SJSA1 (cell line): ENCODE measurements around the gene ILF3. TPM values are rescaled to one million over a fixed set of nuclear protein-coding genes. Genes with fewer than 3 reads are reported as not detected.
"Not testable (repeated sequence)": the region's sequence is repeated elsewhere in the genome, so short reads cannot be mapped to it uniquely, and the experiment has no call there.

Experiments
- DNase-seq, 2 experiments: peaks; one replicate each; pipeline ENCODE4 v3.0.0-alpha.2; 2015 to 2020; ENCODE audit warnings: low spot score in 2 of 2, low read depth in 1 of 2
- H3K27ac ChIP-seq: fragments of 250-450 bp; sonication (Bioruptor Pico); 2 replicates; pipeline ENCODE4 v1.5.1; 2020; ENCODE audit warnings: mild to moderate bottlenecking, moderate library complexity
- H3K27me3 ChIP-seq: fragments of 250-450 bp; sonication (Bioruptor Pico); replicated peaks from 2 replicates; pipeline ENCODE4 v1.5.1; 2020; ENCODE audit warnings: mild to moderate bottlenecking, moderate library complexity
- H3K36me3 ChIP-seq: fragments of 250-450 bp; sonication (Bioruptor Pico); 2 replicates; pipeline ENCODE4 v1.5.1; 2020; ENCODE audit warnings: mild to moderate bottlenecking
- H3K4me1 ChIP-seq: fragments of 250-450 bp; sonication (Bioruptor Pico); replicated peaks from 2 replicates; pipeline ENCODE4 v1.6.1; 2021; ENCODE audit warnings: mild to moderate bottlenecking
- H3K4me3 ChIP-seq: fragments of 250-450 bp; sonication (Bioruptor Pico); 2 replicates; pipeline ENCODE4 v1.5.1; 2020; ENCODE audit warnings: mild to moderate bottlenecking
- H3K9me3 ChIP-seq: fragments of 250-450 bp; sonication (Bioruptor Pico); replicated peaks from 2 replicates; pipeline ENCODE4 v1.5.1; 2020; ENCODE audit warnings: mild to moderate bottlenecking
- total RNA-seq: library from RNA; depleted of rRNA; stranded (reverse); fragments of >200 nt; shearing (Covaris generic); gene quantifications from 2 replicates; pipeline ENCODE4 v1.2.3, GENCODE V29; 2014

The ILF3 gene
- total RNA-seq, 1 experiment from 2014 or later = 210 TPM

DNA sequence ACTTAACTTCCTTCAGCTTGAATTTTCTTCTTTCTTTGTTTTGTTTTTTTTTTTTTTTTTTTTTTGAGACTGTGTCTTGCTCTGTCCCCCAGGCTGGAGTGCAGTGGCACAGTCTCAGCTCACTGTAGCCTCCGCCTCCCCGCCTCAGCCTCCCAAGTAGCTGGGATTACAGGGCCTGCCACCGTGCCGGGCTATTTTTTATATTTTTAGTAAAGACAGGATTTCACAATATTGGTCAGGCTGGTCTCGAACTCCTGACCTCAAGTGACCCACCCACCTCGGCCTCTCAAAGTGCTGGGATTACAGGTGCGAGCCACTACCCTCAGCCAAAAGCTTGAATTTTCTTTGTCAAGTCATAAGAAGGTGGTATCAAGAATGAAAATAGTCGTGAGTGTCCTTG, 21.1 kb downstream of the ILF3 start:
- peaks cover 92% of the 10 kb centered on the region for H3K36me3 ChIP-seq
- DNase-seq, H3K4me1 ChIP-seq, H3K4me3 ChIP-seq, H3K9me3 ChIP-seq, H3K27ac ChIP-seq, H3K27me3 ChIP-seq: not testable (repeated sequence)

DNA sequence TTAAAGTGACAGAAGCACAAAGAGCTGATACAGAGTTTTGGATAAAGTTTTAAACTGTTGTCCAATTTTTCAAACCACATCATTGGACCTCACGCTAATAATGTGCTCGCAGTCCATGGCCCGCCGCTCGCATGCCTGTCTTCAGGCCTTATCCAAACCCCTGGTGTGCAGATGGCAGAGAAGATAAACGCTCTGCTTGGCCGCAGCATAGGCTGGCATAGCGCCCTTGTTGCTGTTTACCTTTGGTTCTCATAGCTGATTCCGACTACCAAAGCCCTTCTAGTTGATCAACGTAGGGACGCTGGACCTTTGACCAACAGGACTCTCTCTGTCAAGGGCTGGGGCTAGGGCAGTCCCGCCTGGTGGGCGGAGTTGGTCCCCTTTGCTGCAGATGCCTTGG, 23.6 kb downstream of the ILF3 start:
- Histone ChIP-seq H3K4me1 (no peaks in the 10 kb centered on the region), H3K4me3 (no peak overlapping the region), H3K27ac (no peak overlapping the region), H3K36me3 (peaks cover 92% of the 10 kb centered on the region), H3K27me3 (no peaks in the 10 kb centered on the region), H3K9me3 (no peaks in the 10 kb centered on the region)
- no peak for DNase-seq

DNA sequence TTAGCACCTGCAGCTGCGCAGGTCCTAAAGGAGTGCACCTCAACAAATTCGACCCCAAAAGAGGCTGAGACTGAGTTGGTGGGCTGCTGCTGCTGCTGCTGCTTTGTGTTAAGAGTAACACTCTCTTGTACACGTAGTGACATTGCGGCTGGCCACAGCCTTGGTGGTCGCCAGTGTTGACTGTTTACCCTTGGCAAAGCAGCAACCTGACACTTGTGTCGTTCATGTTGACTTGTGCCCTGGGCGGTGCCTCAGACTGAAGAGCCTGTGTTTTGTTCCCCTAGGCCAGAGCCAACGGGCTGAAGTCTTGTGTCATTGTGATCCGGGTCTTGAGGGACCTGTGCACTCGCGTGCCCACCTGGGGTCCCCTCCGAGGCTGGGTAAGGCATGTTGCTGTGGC, 24.7 kb downstream of the ILF3 start:
- H3K36me3 ChIP-seq = peaks cover 92% of the 10 kb centered on the region
- no peaks in the 10 kb centered on the region for H3K9me3 ChIP-seq
- H3K4me1 ChIP-seq = no peaks in the 10 kb centered on the region
- no peak overlapping the region for H3K4me3 ChIP-seq
- H3K27ac ChIP-seq = no peak overlapping the region
- no peak for DNase-seq
- no peaks in the 10 kb centered on the region for H3K27me3 ChIP-seq

DNA sequence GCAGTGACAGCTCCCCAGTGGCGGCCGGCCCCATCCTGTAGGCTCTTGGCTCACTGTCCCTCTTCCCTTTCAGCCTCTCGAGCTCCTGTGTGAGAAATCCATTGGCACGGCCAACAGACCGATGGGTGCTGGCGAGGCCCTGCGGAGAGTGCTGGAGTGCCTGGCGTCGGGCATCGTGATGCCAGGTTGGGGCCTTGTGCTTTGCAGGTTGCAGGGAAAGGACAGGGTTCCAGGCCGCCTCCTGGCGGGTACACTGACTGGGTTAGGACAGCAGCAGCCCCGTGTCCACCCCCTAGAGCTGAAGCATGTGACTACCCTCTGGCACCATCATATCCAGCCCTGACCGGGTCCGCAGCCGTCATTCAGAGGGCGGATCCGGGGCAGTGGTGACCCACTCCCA, 25.6 kb downstream of the ILF3 start:
- Histone ChIP-seq H3K9me3 (no peaks in the 10 kb centered on the region), H3K4me1 (no peaks in the 10 kb centered on the region), H3K36me3 (peaks cover 95% of the 10 kb centered on the region), H3K27me3 (no peaks in the 10 kb centered on the region), H3K4me3 (no peak overlapping the region), H3K27ac (no peak overlapping the region)
- DNase-seq = no peak

DNA sequence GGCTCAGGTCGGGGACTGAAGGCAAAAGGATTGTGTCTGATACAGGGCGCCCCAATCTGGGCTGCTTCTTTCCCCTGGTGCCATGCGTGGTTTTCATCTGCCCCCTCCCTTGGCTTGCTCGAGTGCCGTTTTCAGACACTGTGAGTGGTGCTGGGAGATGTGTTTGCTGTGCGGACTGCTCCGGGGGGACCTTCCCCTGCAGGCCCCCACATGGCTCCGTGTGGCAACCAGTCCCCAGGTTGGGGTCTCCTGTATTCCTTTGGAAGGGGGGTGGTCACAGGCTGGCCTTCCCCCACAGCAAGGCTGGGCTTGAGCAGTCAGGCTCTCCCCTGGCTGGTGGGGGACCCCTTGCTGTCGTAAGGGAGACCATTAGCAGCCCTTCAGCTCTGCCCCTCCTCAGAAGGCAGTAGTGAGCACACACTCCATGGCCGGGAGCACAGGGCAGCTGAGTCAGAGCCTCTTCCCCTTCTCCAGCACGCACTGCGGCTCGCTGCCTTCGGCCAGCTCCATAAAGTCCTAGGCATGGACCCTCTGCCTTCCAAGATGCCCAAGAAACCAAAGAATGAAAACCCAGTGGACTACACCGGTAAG, 26.5 kb downstream of the ILF3 start:
- H3K9me3 ChIP-seq = no peaks in the 10 kb centered on the region
- H3K36me3 ChIP-seq = peaks cover 98% of the 10 kb centered on the region
- no peak overlapping the region for H3K27ac ChIP-seq
- no peaks in the 10 kb centered on the region for H3K27me3 ChIP-seq
- H3K4me3 ChIP-seq = no peak overlapping the region
- H3K4me1 ChIP-seq = no peaks in the 10 kb centered on the region
- no peak for DNase-seq

DNA sequence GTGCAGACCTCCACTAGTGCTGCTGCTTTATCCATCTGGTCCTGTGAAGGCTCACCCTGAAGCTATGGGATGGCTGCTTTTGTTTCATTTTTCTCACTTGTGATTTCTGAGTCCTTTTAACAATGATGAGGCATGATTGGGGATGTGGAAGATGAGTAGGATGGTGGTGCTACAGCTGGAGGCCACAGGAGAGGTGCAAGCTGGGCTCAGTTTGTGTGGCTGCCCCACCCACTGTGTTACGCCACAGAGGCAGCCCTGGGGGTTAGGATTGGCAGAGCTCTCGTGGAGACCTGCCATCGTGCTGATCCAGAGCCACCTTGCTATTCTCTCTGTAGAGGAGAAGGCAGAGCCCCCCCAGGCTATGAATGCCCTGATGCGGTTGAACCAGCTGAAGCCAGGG, 27.5 kb downstream of the ILF3 start:
- no peak overlapping the region for H3K4me3 ChIP-seq
- no peaks in the 10 kb centered on the region for H3K27me3 ChIP-seq
- H3K4me1 ChIP-seq = no peaks in the 10 kb centered on the region
- H3K9me3 ChIP-seq = no peaks in the 10 kb centered on the region
- H3K36me3 ChIP-seq = peaks cover 98% of the 10 kb centered on the region
- no peak overlapping the region for H3K27ac ChIP-seq
- no peak for DNase-seq

DNA sequence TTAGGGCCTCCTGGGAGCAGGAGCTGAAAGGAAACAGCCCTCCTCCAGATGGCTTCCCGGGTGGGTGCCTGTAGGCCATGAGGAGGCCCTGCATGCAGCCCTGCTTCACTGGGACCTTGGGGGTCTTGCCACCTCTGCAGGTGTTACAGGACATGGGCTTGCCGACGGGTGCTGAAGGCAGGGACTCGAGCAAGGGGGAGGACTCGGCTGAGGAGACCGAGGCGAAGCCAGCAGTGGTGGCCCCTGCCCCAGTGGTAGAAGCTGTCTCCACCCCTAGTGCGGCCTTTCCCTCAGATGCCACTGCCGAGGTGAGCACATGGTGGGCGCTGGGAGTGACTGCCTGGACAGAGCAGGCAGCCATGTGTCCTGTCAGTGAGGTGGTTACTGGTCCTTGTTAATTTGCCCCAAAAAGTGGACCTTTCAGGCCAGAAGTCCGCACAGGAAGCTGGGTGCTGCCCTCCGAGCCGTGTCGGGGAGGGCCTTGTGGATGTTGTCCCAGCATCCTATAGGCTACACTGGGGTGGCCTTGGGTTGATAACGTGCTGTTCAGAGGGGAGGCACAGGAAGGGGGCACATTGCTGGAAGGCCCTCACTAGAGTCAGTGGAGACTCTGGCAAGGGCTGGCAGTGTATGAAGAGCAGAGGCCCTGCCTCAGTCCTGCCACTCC, 28.4 kb downstream of the ILF3 start:
- no peaks in the 10 kb centered on the region for H3K27me3 ChIP-seq
- DNase-seq = no peak
- H3K4me1 ChIP-seq = no peaks in the 10 kb centered on the region
- no peak overlapping the region for H3K4me3 ChIP-seq
- peaks cover 97% of the 10 kb centered on the region for H3K36me3 ChIP-seq
- no peak overlapping the region for H3K27ac ChIP-seq
- H3K9me3 ChIP-seq = no peaks in the 10 kb centered on the region

DNA sequence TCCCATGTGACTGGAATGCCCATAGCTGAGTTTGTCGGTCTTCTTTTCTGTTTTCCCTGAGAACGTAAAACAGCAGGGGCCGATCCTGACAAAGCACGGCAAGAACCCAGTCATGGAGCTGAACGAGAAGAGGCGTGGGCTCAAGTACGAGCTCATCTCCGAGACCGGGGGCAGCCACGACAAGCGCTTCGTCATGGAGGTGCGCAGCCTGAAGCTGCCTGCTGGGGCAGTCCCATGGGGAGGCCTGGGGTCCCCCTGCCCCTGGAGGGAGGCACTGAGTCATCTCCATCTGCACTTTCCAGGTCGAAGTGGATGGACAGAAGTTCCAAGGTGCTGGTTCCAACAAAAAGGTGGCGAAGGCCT, 28.9 kb downstream of the ILF3 start:
- DNase-seq = no peak
- Histone ChIP-seq H3K27me3 (no peaks in the 10 kb centered on the region), H3K9me3 (no peaks in the 10 kb centered on the region), H3K4me3 (no peak overlapping the region), H3K27ac (no peak overlapping the region), H3K36me3 (peaks cover 97% of the 10 kb centered on the region), H3K4me1 (no peaks in the 10 kb centered on the region)

DNA sequence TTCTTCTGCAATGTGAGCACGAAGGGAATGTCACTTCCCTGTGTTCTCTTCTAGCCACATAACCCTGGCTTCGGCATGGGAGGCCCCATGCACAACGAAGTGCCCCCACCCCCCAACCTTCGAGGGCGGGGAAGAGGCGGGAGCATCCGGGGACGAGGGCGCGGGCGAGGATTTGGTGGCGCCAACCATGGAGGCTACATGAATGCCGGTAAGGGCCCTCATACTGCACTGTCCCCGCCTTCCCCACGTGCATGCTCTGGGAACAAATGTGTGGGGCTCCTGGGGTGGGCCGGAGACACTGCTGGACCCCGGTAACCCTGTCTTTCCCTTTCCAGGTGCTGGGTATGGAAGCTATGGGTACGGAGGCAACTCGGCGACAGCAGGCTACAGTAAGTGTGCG, 29.4 kb downstream of the ILF3 start:
- Histone ChIP-seq H3K4me1 (no peaks in the 10 kb centered on the region), H3K27me3 (no peaks in the 10 kb centered on the region), H3K27ac (no peak overlapping the region), H3K36me3 (peaks cover 97% of the 10 kb centered on the region), H3K4me3 (no peak overlapping the region), H3K9me3 (no peaks in the 10 kb centered on the region)
- DNase-seq = no peak

DNA sequence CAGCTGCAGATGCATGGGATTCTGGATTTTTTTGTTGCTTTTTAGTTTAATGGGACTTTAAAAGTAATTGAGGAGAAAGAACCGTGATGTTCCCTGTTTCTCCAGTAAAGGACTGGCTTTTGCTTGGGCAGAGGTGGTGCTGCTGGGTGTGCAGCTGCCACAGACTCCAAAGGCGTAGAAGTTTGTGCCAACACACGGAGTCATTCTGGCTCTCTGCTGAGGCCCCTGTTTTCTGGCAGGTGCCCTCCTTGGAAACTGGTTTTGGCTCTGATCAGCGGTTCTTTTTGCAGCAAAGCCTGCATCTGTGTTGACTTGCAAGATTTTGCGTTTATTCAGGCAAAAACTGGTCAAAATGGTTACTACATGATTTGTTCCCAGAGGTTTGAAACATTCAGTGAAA, 31.1 kb downstream of the ILF3 start:
- Histone ChIP-seq H3K9me3 (no peaks in the 10 kb centered on the region), H3K4me1 (no peaks in the 10 kb centered on the region), H3K27me3 (no peaks in the 10 kb centered on the region), H3K4me3 (no peak overlapping the region), H3K36me3 (peaks cover 97% of the 10 kb centered on the region), H3K27ac (no peak overlapping the region)
- no peak for DNase-seq

DNA sequence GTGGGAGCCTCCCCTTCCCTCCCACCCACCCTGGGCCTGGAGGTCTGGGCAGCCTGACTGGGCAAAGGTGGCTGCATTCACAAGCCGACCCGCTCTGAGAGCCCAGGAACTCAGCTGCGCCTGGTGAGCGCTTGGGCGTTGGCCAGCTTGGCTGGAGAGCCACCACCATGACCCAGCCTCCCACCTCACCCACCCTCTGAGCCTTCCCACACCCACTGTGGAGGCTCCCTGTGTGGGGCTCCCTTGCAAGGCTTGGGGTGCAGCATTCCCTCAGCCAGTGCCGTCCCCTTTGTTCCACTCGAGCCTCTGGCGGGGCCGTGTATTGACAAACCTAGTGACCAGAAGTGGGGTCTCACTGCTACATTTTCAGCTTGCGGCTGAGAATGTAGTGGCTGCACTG, 32.0 kb downstream of the ILF3 start:
- Histone ChIP-seq H3K4me3 (no peak overlapping the region), H3K36me3 (peaks cover 97% of the 10 kb centered on the region), H3K27me3 (no peaks in the 10 kb centered on the region), H3K9me3 (no peaks in the 10 kb centered on the region), H3K4me1 (no peaks in the 10 kb centered on the region), H3K27ac (no peak overlapping the region)
- DNase-seq = no peak

DNA sequence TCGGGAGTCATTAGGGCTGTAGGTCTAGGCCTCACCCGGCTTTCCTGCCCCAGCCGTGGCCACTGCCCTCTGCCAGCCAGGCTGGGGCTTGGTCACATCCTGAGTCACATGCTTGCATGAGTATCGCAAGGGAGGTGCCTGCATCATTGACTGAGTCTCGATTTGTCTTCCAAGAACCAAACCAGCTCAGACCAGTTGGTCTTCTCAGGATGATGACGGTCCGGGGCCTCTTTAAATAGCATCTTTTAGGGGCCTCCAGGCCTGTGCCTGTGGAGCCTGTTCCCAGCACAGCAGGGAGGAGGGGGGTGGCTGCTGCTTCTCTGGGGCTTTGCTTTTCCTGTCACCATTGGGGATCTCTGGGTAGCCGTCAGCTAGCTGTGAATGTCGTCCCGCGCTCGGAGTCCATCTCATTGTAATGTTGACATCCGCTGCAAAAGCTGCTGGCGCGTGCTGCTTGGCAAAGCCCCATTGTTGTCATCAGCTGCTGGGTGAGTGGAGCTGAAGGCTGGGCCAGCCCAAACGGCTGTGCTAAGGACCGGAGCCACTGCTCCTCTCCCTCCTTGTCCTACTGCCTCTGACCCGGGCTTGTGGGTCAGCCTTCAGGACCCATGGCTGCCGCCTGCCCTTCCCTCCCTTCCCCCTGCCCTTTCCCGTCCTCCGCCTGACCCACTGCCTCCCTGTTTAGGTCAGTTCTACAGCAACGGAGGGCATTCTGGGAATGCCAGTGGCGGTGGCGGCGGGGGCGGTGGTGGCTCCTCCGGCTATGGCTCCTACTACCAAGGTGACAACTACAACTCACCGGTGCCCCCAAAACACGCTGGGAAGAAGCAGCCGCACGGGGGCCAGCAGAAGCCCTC, 32.7 kb downstream of the ILF3 start:
- H3K9me3 ChIP-seq = no peaks in the 10 kb centered on the region
- DNase-seq = no peak
- H3K27ac ChIP-seq = no peak overlapping the region
- H3K4me1 ChIP-seq = no peaks in the 10 kb centered on the region
- peaks cover 97% of the 10 kb centered on the region for H3K36me3 ChIP-seq
- H3K4me3 ChIP-seq = no peak overlapping the region
- no peaks in the 10 kb centered on the region for H3K27me3 ChIP-seq

DNA sequence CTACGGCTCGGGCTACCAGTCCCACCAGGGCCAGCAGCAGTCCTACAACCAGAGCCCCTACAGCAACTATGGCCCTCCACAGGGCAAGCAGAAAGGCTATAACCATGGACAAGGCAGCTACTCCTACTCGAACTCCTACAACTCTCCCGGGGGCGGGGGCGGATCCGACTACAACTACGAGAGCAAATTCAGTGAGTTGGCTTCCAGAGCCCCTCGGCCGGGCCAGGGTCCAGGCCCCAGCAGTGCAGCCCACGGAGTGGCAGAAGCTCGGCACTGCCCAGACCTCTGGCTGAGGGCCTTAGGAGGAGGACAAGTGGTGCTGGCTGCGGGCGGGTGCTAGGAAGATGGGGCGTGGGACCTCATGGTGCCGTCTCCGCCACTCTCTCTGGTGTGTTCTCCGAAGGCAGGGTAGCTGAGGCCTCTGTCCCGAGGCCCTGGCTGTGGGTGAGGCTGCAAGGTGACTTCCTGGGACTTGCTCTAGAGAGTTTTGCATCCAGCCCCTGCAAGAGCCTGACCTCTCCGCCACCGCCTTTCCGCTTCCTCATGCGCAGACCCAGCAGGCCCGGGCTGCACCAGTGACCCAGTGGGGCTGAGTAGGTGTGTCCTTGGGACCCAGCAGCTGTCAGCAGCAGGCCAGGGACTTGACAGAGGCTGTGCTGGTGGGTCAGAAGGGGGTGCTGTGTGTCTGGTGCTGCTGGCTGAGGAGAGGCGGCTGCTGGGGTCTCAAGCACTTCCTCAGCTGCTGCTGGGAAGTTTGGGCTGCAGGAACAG, 33.6 kb downstream of the ILF3 start:
- Histone ChIP-seq H3K9me3 (no peaks in the 10 kb centered on the region), H3K27ac (no peak overlapping the region), H3K4me1 (no peaks in the 10 kb centered on the region), H3K27me3 (no peaks in the 10 kb centered on the region), H3K4me3 (no peak overlapping the region), H3K36me3 (peaks cover 97% of the 10 kb centered on the region)
- no peak for DNase-seq
